ENCODE measurements around the gene PDE10A.
"Not testable (repeated sequence)": the region's sequence is repeated elsewhere in the genome, so short reads cannot be mapped to it uniquely, and the experiment has no call there.

PDE10A gene

GRCh38 chr6:165615636-165616035 is 47.4 kb downstream of the PDE10A start:
- Histone ChIP-seq H3K4me1 (ENCODE audit: control insufficient read depth in 1 of 2, insufficient read depth in 2 of 2, low read length in 2 of 2) (no peaks in the 10 kb centered on the region), H3K4me3 (ENCODE audit: low read depth in 1 of 2, low read length in 2 of 2) (no peak overlapping the region), H3K9ac (ENCODE audit: low read depth in 1 of 2, low read length in 2 of 2) (no peak overlapping the region), H3K36me3 (ENCODE audit: control insufficient read depth in 1 of 2, insufficient read depth in 2 of 2, low read length in 2 of 2) (no peaks in the 10 kb centered on the region), H3K27me3 (ENCODE audit: control insufficient read depth in 1 of 2, insufficient read depth in 2 of 2, low read length in 2 of 2) (no peaks in the 10 kb centered on the region), H3K9me3 (ENCODE audit: control insufficient read depth in 1 of 2, low read length in 2 of 2) (peaks cover 0 to 3% of the 10 kb centered on the region in 2 donors), H3K27ac (ENCODE audit: low read depth, low read length) (no peak overlapping the region)

- Histone ChIP-seq H3K9me3 (ENCODE audit: control insufficient read depth in 1 of 2, low read length in 2 of 2) (no peaks in the 10 kb centered on the region), H3K27me3 (ENCODE audit: control insufficient read depth in 1 of 2, insufficient read depth in 2 of 2, low read length in 2 of 2) (no peaks in the 10 kb centered on the region), H3K9ac (ENCODE audit: low read depth in 1 of 2, low read length in 2 of 2) (no peak overlapping the region), H3K4me1 (ENCODE audit: control insufficient read depth in 1 of 2, insufficient read depth in 2 of 2, low read length in 2 of 2) (peaks cover 0 to 5% of the 10 kb centered on the region in 2 donors), H3K27ac (ENCODE audit: low read depth, low read length) (no peak overlapping the region), H3K36me3 (ENCODE audit: control insufficient read depth in 1 of 2, insufficient read depth in 2 of 2, low read length in 2 of 2) (no peaks in the 10 kb centered on the region), H3K4me3 (ENCODE audit: low read depth in 1 of 2, low read length in 2 of 2) (no peak overlapping the region)
These were observed 51.7 kb downstream of the PDE10A start for GRCh38 chr6:165611294-165611693.

- H3K4me3 ChIP-seq (ENCODE audit: low read depth in 1 of 2, low read length in 2 of 2) = not testable (repeated sequence)
These were observed 54.5 kb downstream of the PDE10A start for GRCh38 chr6:165608577-165608976.

GRCh38 chr6:165606740-165607008 is 56.4 kb downstream of the PDE10A start:
- peaks cover 0 to 6% of the 10 kb centered on the region in 2 donors for H3K4me1 ChIP-seq (ENCODE audit: control insufficient read depth in 1 of 2, insufficient read depth in 2 of 2, low read length in 2 of 2)
- no peaks in the 10 kb centered on the region for H3K36me3 ChIP-seq (ENCODE audit: control insufficient read depth in 1 of 2, insufficient read depth in 2 of 2, low read length in 2 of 2)
- peak overlapping the region in 1 of 2 donors; percentile 48 for H3K4me3 ChIP-seq (ENCODE audit: low read depth in 1 of 2, low read length in 2 of 2)
- no peaks in the 10 kb centered on the region for H3K9me3 ChIP-seq (ENCODE audit: control insufficient read depth in 1 of 2, low read length in 2 of 2)
- no peak overlapping the region for H3K9ac ChIP-seq (ENCODE audit: low read depth in 1 of 2, low read length in 2 of 2)
- no peaks in the 10 kb centered on the region for H3K27me3 ChIP-seq (ENCODE audit: control insufficient read depth in 1 of 2, insufficient read depth in 2 of 2, low read length in 2 of 2)
- no peak overlapping the region for H3K27ac ChIP-seq (ENCODE audit: low read depth, low read length)

More at GRCh38 chr6:165608577-165608976, 54.5 kb downstream of the PDE10A start:
- H3K27me3 ChIP-seq (ENCODE audit: control insufficient read depth in 1 of 2, insufficient read depth in 2 of 2, low read length in 2 of 2); H3K4me1 ChIP-seq (ENCODE audit: control insufficient read depth in 1 of 2, insufficient read depth in 2 of 2, low read length in 2 of 2); H3K9me3 ChIP-seq (ENCODE audit: control insufficient read depth in 1 of 2, low read length in 2 of 2); H3K27ac ChIP-seq (ENCODE audit: low read depth, low read length); H3K9ac ChIP-seq (ENCODE audit: low read depth in 1 of 2, low read length in 2 of 2); H3K36me3 ChIP-seq (ENCODE audit: control insufficient read depth in 1 of 2, insufficient read depth in 2 of 2, low read length in 2 of 2): not testable (repeated sequence)

GRCh38 chr6:165605901-165606739 is 56.9 kb downstream of the PDE10A start:
- Histone ChIP-seq H3K27ac (ENCODE audit: low read depth, low read length) (no peak overlapping the region), H3K4me1 (ENCODE audit: control insufficient read depth in 1 of 2, insufficient read depth in 2 of 2, low read length in 2 of 2) (peaks cover 0 to 6% of the 10 kb centered on the region in 2 donors), H3K9ac (ENCODE audit: low read depth in 1 of 2, low read length in 2 of 2) (peak overlapping the region in 1 of 2 donors; percentile 9), H3K27me3 (ENCODE audit: control insufficient read depth in 1 of 2, insufficient read depth in 2 of 2, low read length in 2 of 2) (no peaks in the 10 kb centered on the region), H3K4me3 (ENCODE audit: low read depth in 1 of 2, low read length in 2 of 2) (peak overlapping the region; percentile 23 to 48), H3K9me3 (ENCODE audit: control insufficient read depth in 1 of 2, low read length in 2 of 2) (no peaks in the 10 kb centered on the region), H3K36me3 (ENCODE audit: control insufficient read depth in 1 of 2, insufficient read depth in 2 of 2, low read length in 2 of 2) (no peaks in the 10 kb centered on the region)

GRCh38 chr6:165605182-165605875 is 57.7 kb downstream of the PDE10A start:
- H3K9me3 ChIP-seq (ENCODE audit: control insufficient read depth in 1 of 2, low read length in 2 of 2) = no peaks in the 10 kb centered on the region

GRCh38 chr6:165602291-165602690 is 60.8 kb downstream of the PDE10A start:
- Histone ChIP-seq H3K9ac (ENCODE audit: low read depth in 1 of 2, low read length in 2 of 2) (no peak overlapping the region), H3K27me3 (ENCODE audit: control insufficient read depth in 1 of 2, insufficient read depth in 2 of 2, low read length in 2 of 2) (no peaks in the 10 kb centered on the region), H3K27ac (ENCODE audit: low read depth, low read length) (no peak overlapping the region), H3K4me3 (ENCODE audit: low read depth in 1 of 2, low read length in 2 of 2) (no peak overlapping the region), H3K9me3 (ENCODE audit: control insufficient read depth in 1 of 2, low read length in 2 of 2) (no peaks in the 10 kb centered on the region), H3K36me3 (ENCODE audit: control insufficient read depth in 1 of 2, insufficient read depth in 2 of 2, low read length in 2 of 2) (no peaks in the 10 kb centered on the region), H3K4me1 (ENCODE audit: control insufficient read depth in 1 of 2, insufficient read depth in 2 of 2, low read length in 2 of 2) (peaks cover 0 to 6% of the 10 kb centered on the region in 2 donors)

More at GRCh38 chr6:165605182-165605875, 57.7 kb downstream of the PDE10A start:
- Histone ChIP-seq H3K36me3 (ENCODE audit: control insufficient read depth in 1 of 2, insufficient read depth in 2 of 2, low read length in 2 of 2) (no peaks in the 10 kb centered on the region), H3K4me1 (ENCODE audit: control insufficient read depth in 1 of 2, insufficient read depth in 2 of 2, low read length in 2 of 2) (peaks cover 0 to 6% of the 10 kb centered on the region in 2 donors), H3K4me3 (ENCODE audit: low read depth in 1 of 2, low read length in 2 of 2) (peak overlapping the region; percentile 23 to 48), H3K27me3 (ENCODE audit: control insufficient read depth in 1 of 2, insufficient read depth in 2 of 2, low read length in 2 of 2) (no peaks in the 10 kb centered on the region), H3K9ac (ENCODE audit: low read depth in 1 of 2, low read length in 2 of 2) (peak overlapping the region in 1 of 2 donors; percentile 9), H3K27ac (ENCODE audit: low read depth, low read length) (no peak overlapping the region)

GRCh38 chr6:165600606-165601005 is 62.4 kb downstream of the PDE10A start:
- no peaks in the 10 kb centered on the region for H3K4me1 ChIP-seq (ENCODE audit: control insufficient read depth in 1 of 2, insufficient read depth in 2 of 2, low read length in 2 of 2)
- H3K9ac ChIP-seq (ENCODE audit: low read depth in 1 of 2, low read length in 2 of 2) = no peak overlapping the region
- H3K9me3 ChIP-seq (ENCODE audit: control insufficient read depth in 1 of 2, low read length in 2 of 2) = no peaks in the 10 kb centered on the region
- H3K4me3 ChIP-seq (ENCODE audit: low read depth in 1 of 2, low read length in 2 of 2) = no peak overlapping the region
- no peaks in the 10 kb centered on the region for H3K36me3 ChIP-seq (ENCODE audit: control insufficient read depth in 1 of 2, insufficient read depth in 2 of 2, low read length in 2 of 2)
- H3K27ac ChIP-seq (ENCODE audit: low read depth, low read length) = no peak overlapping the region
- H3K27me3 ChIP-seq (ENCODE audit: control insufficient read depth in 1 of 2, insufficient read depth in 2 of 2, low read length in 2 of 2) = no peaks in the 10 kb centered on the region

GRCh38 chr6:165599596-165600487 is 63.2 kb downstream of the PDE10A start:
- no peak overlapping the region for H3K9ac ChIP-seq (ENCODE audit: low read depth in 1 of 2, low read length in 2 of 2)
- H3K27ac ChIP-seq (ENCODE audit: low read depth, low read length) = no peak overlapping the region
- H3K27me3 ChIP-seq (ENCODE audit: control insufficient read depth in 1 of 2, insufficient read depth in 2 of 2, low read length in 2 of 2) = no peaks in the 10 kb centered on the region
- H3K4me3 ChIP-seq (ENCODE audit: low read depth in 1 of 2, low read length in 2 of 2) = no peak overlapping the region
- no peaks in the 10 kb centered on the region for H3K9me3 ChIP-seq (ENCODE audit: control insufficient read depth in 1 of 2, low read length in 2 of 2)
- H3K36me3 ChIP-seq (ENCODE audit: control insufficient read depth in 1 of 2, insufficient read depth in 2 of 2, low read length in 2 of 2) = no peaks in the 10 kb centered on the region
- H3K4me1 ChIP-seq (ENCODE audit: control insufficient read depth in 1 of 2, insufficient read depth in 2 of 2, low read length in 2 of 2) = no peaks in the 10 kb centered on the region

- H3K27me3 ChIP-seq (ENCODE audit: control insufficient read depth in 1 of 2, insufficient read depth in 2 of 2, low read length in 2 of 2) = no peaks in the 10 kb centered on the region
- no peak overlapping the region for H3K9ac ChIP-seq (ENCODE audit: low read depth in 1 of 2, low read length in 2 of 2)
- H3K9me3 ChIP-seq (ENCODE audit: control insufficient read depth in 1 of 2, low read length in 2 of 2) = no peaks in the 10 kb centered on the region
- no peaks in the 10 kb centered on the region for H3K4me1 ChIP-seq (ENCODE audit: control insufficient read depth in 1 of 2, insufficient read depth in 2 of 2, low read length in 2 of 2)
- no peaks in the 10 kb centered on the region for H3K36me3 ChIP-seq (ENCODE audit: control insufficient read depth in 1 of 2, insufficient read depth in 2 of 2, low read length in 2 of 2)
- no peak overlapping the region for H3K4me3 ChIP-seq (ENCODE audit: low read depth in 1 of 2, low read length in 2 of 2)
- H3K27ac ChIP-seq (ENCODE audit: low read depth, low read length) = no peak overlapping the region
These were observed 63.9 kb downstream of the PDE10A start for GRCh38 chr6:165599121-165599520.

All from duodenal mucosa (tissue), 2 donors.